Hepatocyte (in vitro differentiated cells): Measurements from ENCODE around the gene NDUFB4. TPM values are rescaled to one million over a fixed set of nuclear protein-coding genes. Genes with fewer than 3 reads are reported as not detected.

ENCODE experiments used
- DNase-seq: peaks from one replicate; pipeline ENCODE4 v3.0.0-alpha.2; 2016; ENCODE audit warnings: low spot score
- H2AFZ ChIP-seq: fragments of 200-600 bp; sonication (generic); 2 replicates; pipeline ENCODE4 v1.6.0; 2016; ENCODE audit warnings: antibody characterized with exemption, mild to moderate bottlenecking
- H3K27ac ChIP-seq: fragments of 200-600 bp; sonication (generic); 2 replicates; pipeline ENCODE4 v1.5.1; 2016; ENCODE audit warnings: mild to moderate bottlenecking
- H3K27me3 ChIP-seq: fragments of 200-600 bp; sonication (generic); 2 replicates; pipeline ENCODE4 v1.6.1; 2016
- H3K36me3 ChIP-seq: fragments of 200-600 bp; sonication (generic); replicated peaks from 2 replicates; pipeline ENCODE4 v1.5.1; 2016; ENCODE audit warnings: low read depth; ENCODE audit not compliant: insufficient read depth
- H3K4me1 ChIP-seq: fragments of 200-600 bp; sonication (generic); 2 replicates; pipeline ENCODE4 v1.5.1; 2016; ENCODE audit warnings: mild to moderate bottlenecking, moderate library complexity; ENCODE audit not compliant: insufficient read depth
- H3K4me2 ChIP-seq: fragments of 200-600 bp; sonication (generic); 2 replicates; pipeline ENCODE4 v1.6.0; 2016
- H3K4me3 ChIP-seq: fragments of 200-600 bp; sonication (generic); 2 replicates; pipeline ENCODE4 v1.5.1; 2016; ENCODE audit warnings: mild to moderate bottlenecking
- H3K79me2 ChIP-seq: fragments of 200-600 bp; sonication (generic); 2 replicates; pipeline ENCODE4 v1.6.0; 2017; ENCODE audit warnings: mild to moderate bottlenecking
- H3K9me2 ChIP-seq: fragments of 200-600 bp; sonication (generic); replicated peaks from 2 replicates; pipeline ENCODE4 v1.6.0; 2017; ENCODE audit warnings: mild to moderate bottlenecking; ENCODE audit not compliant: insufficient read depth
- H3K9me3 ChIP-seq: fragments of 200-600 bp; sonication (generic); 2 replicates; pipeline ENCODE4 v1.5.1; 2016; ENCODE audit warnings: low read depth, mild to moderate bottlenecking
- H4K20me1 ChIP-seq: fragments of 200-600 bp; sonication (generic); 2 replicates; pipeline ENCODE4 v1.6.0; 2016; ENCODE audit warnings: mild to moderate bottlenecking; ENCODE audit not compliant: insufficient read depth, poor library complexity, severe bottlenecking
- CTCF ChIP-seq: fragments of 200-600 bp; sonication (generic); IDR thresholded peaks from 2 replicates; pipeline ENCODE4 v1.5.1; 2016; ENCODE audit warnings: antibody characterized with exemption, mild to moderate bottlenecking; ENCODE audit not compliant: poor library complexity
- EZH2 ChIP-seq: fragments of 200-600 bp; sonication (generic); IDR thresholded peaks from 2 replicates; pipeline ENCODE4 v1.6.1; 2016; ENCODE audit warnings: antibody characterized with exemption, mild to moderate bottlenecking, borderline replicate concordance
- EZH2phosphoT487 ChIP-seq: fragments of 200-600 bp; sonication (generic); IDR thresholded peaks from one replicate; pipeline ENCODE4 v1.6.1; 2018; ENCODE audit warnings: antibody characterized with exemption, mild to moderate bottlenecking, low read depth, moderate library complexity; ENCODE audit not compliant: unreplicated experiment, severe bottlenecking
- WGBS: methylation state at CpG from one replicate; pipeline ENCODE4 v1.1.6; 2016; ENCODE audit warnings: low lambda C conversion rate; ENCODE audit errors: missing lambda C conversion rate; 5-methylcytosine and 5-hydroxymethylcytosine counted together
- polyA plus RNA-seq: library from polyadenylated mRNA; unstranded; fragments of >200 nt; fragmentation: Nextera tagmentation; extraction: Ambion mirVana; gene quantifications from 2 replicates; pipeline ENCODE4 v1.2.1, GENCODE V29; 2016
- total RNA-seq: library from RNA; depleted of rRNA; stranded (reverse); fragments of >200 nt; gene quantifications from 2 replicates; pipeline ENCODE4 v1.2.3, GENCODE V29; 2014

NDUFB4 gene
- total and polyA plus RNA-seq, 2 experiments from 2014 or later = 114 to 290 TPM

GRCh38 chr3:120648290-120648689, 52.2 kb downstream of the NDUFB4 start:
- H3K4me2 ChIP-seq = no peak overlapping the region
- no peaks in the 10 kb centered on the region for H3K9me2 ChIP-seq
- no peaks in the 10 kb centered on the region for H3K36me3 ChIP-seq
- H4K20me1 ChIP-seq = no peaks in the 10 kb centered on the region
- no peaks in the 10 kb centered on the region for H3K9me3 ChIP-seq
- no peaks in the 10 kb centered on the region for H3K27me3 ChIP-seq
- H3K27ac ChIP-seq = no peak overlapping the region
- no peaks in the 10 kb centered on the region for H3K4me1 ChIP-seq
- H3K79me2 ChIP-seq = no peaks in the 10 kb centered on the region
- TF ChIP-seq EZH2 (no peak), EZH2phosphoT487 (no peak), CTCF (no peak)
- H2AFZ ChIP-seq = no peak overlapping the region
- 85% methylated on average over 5 of the region's 5 CpGs for WGBS
- no peak for DNase-seq
- no peak overlapping the region for H3K4me3 ChIP-seq

- Histone ChIP-seq H3K4me3 (no peak overlapping the region), H3K4me1 (no peaks in the 10 kb centered on the region), H4K20me1 (no peaks in the 10 kb centered on the region), H3K4me2 (no peak overlapping the region), H3K36me3 (no peaks in the 10 kb centered on the region), H3K27me3 (no peaks in the 10 kb centered on the region), H3K9me3 (no peaks in the 10 kb centered on the region), H2AFZ (no peak overlapping the region), H3K9me2 (no peaks in the 10 kb centered on the region), H3K79me2 (no peaks in the 10 kb centered on the region), H3K27ac (peak overlapping the region; percentile 75)
- TF ChIP-seq CTCF = no peak
- no peak for TF ChIP-seq EZH2
- TF ChIP-seq EZH2phosphoT487 = no peak
- peak; percentile 9 for DNase-seq
- WGBS = 76% methylated on average over 3 of the region's 3 CpGs
Observed at GRCh38 chr3:120649830-120650233, 53.7 kb downstream of the NDUFB4 start.

- Histone ChIP-seq H3K27ac (peak overlapping the region; percentile 75), H4K20me1 (no peaks in the 10 kb centered on the region), H3K27me3 (no peaks in the 10 kb centered on the region), H3K9me2 (no peaks in the 10 kb centered on the region), H3K4me3 (no peak overlapping the region), H3K4me1 (no peaks in the 10 kb centered on the region), H3K9me3 (no peaks in the 10 kb centered on the region), H3K79me2 (no peaks in the 10 kb centered on the region), H2AFZ (no peak overlapping the region), H3K4me2 (no peak overlapping the region), H3K36me3 (no peaks in the 10 kb centered on the region)
- no peak for TF ChIP-seq EZH2phosphoT487
- TF ChIP-seq CTCF = no peak
- no peak for TF ChIP-seq EZH2
- DNase-seq = no peak
- 98% methylated on average over 2 of the region's 2 CpGs for WGBS
Observed at GRCh38 chr3:120650311-120650710, 54.2 kb downstream of the NDUFB4 start.

Other genes starting within 250 kb of the NDUFB4 start
- gene LRRC58, start 247.0 kb upstream of the NDUFB4 start, total RNA-seq = 33.6 and 34.7 TPM in 2 replicates
- gene LRRC58, start 247.0 kb upstream of the NDUFB4 start, polyA plus RNA-seq = 8.1 and 8.8 TPM in 2 replicates
- gene FSTL1, start 145.3 kb upstream of the NDUFB4 start, total RNA-seq = 344 and 390 TPM in 2 replicates
- 183 and 195 TPM in 2 replicates for gene FSTL1, start 145.3 kb upstream of the NDUFB4 start, polyA plus RNA-seq
- 48.3 and 64.6 TPM in 2 replicates for gene HGD, start 85.9 kb downstream of the NDUFB4 start, total RNA-seq
- gene HGD, start 85.9 kb downstream of the NDUFB4 start, polyA plus RNA-seq = 47.7 and 63.6 TPM in 2 replicates
- gene RABL3, start 146.2 kb downstream of the NDUFB4 start, total RNA-seq = 12.7 and 21.4 TPM in 2 replicates
- 16.8 and 23.7 TPM in 2 replicates for gene RABL3, start 146.2 kb downstream of the NDUFB4 start, polyA plus RNA-seq
- 9.2 and 11.6 TPM in 2 replicates for gene GTF2E1, start 146.4 kb downstream of the NDUFB4 start, total RNA-seq
- gene GTF2E1, start 146.4 kb downstream of the NDUFB4 start, polyA plus RNA-seq = 5.3 and 7.5 TPM in 2 replicates